Stimulated activated CD8-positive, alpha-beta memory T cell treated with anti-CD3 and anti-CD28 coated beads, Interleukin-12 subunit alpha, Interleukin-12 subunit beta, amount 100 ng/mL, for 1 hour (primary cell): ENCODE results near the gene ZFX.
"Not testable (repeated sequence)": the region's sequence is repeated elsewhere in the genome, so short reads cannot be mapped to it uniquely, and the experiment has no call there.

ENCODE experiments used
- DNase-seq: peaks from one replicate; pipeline ENCODE4 v3.0.0-alpha.2; 2020; ENCODE audit warnings: low read depth

ZFX gene

DNA sequence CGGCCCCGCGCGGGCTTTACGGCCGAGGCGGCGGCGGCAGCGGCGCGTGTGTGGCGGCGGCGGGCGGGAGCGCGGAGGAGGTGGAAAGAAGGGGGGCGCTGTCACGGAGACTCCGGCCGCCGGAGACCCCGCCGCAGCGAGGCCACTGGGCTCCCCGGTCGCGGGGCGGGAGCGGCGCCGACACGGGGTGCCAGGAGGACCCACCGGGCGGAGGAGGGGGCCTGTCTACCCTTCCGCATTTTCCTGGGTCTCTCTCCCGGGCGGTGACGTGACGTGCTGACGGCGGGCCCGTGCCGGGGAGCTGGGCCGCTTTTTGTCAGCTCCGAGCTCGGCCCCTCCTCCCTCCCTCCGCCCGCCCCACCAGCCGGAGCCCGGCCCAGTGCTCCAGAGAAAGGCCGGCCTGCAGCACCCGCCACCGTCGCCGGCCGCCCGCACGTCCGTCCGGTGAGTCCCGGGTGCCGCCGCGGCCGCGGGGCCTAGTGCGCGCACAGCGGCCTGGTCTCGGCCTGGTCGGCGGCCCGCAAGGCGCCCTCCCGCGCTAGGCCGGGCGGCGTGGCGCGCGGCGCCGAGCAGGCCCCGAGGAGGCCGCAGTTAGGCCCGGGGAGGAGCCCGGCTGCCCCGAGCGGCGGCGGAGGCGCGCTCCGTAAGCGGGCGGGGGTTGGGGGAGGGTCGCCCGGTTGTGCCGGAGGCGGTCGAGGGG, at the start of gene ZFX:
TSS of gene ZFX (plus strand) at position 379 of the 700 bp plus-strand sequence. CDS start 23,014 bp downstream, outside the sequence.
- peak; percentile 15 for DNase-seq

DNA sequence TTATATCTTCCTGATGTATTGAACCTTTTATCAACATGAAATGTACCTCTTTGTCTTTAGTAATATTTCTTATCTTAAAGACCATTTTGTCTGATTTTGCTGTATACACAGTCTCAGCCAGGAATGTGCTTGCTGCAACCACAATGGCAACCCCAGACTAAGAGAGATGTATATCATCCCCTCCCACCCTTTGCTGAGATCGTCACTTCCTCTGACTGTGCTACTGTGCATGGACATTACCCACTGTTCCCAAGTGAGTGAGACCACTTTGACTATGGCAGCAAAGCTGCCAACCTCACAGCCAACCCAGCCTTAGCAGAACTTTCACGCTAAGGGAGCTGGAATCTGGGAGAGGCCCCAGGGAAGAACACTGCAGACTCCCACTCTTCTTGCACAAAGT, 48.8 kb upstream of the ZFX start:
- no peak for DNase-seq

DNA sequence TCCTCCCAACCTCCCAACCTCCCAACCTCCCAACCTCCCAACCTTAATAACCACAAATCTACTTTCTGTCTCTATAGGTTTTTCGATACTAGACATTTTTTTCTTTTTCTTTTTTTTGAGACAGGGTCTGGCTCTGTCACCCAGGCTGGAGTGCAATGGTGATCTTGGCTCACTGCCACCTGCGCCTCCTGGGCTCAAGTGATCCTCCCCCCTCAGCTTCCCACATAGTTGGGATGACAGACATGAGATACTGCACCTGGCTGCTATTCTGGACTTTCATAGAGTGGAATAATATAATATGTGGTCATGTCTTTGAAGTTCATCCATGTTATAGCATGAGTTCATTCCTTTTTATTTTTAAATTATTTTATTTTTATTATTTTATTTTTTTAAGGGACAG, 39.5 kb upstream of the ZFX start:
- DNase-seq, result no peak

DNA sequence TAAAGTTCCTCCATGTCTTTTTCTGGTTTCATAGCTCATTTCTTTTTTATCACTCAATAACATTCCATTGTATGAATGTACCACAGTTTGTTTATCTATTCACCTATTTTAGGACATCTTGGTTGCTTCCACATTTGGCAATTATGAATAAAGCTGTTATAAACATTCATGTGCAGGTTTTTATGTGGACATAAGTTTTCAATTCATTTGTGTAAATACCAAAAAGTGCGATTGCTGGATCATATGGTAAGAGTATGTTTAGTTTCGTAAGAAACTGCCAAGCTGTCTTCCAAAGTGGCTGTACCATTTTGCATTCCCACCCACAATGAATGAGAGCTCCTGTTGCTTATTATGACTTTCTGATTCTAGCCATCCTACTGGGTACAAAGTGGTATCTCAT, 36.3 kb upstream of the ZFX start:
- no peak for DNase-seq

DNA sequence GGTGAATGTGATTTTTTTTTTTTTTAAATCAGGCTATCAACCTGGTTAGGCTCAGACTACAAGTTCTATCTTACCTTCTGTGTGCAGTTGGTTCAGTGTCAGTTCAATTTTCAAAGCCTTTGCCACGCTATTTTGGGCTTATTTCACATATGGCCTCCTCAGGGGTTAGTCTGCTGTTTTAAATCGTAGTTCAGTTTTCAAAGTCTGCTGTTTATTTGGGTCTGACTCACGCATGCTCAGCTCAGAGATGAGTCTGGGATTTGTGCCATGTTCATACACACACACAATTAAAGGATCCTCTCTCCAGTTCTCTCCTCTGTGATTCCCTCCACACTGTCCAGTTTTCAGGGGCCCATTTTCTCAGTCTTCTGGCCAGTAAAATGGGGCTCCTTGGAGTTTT, 32.3 kb upstream of the ZFX start:
- no peak for DNase-seq

DNA sequence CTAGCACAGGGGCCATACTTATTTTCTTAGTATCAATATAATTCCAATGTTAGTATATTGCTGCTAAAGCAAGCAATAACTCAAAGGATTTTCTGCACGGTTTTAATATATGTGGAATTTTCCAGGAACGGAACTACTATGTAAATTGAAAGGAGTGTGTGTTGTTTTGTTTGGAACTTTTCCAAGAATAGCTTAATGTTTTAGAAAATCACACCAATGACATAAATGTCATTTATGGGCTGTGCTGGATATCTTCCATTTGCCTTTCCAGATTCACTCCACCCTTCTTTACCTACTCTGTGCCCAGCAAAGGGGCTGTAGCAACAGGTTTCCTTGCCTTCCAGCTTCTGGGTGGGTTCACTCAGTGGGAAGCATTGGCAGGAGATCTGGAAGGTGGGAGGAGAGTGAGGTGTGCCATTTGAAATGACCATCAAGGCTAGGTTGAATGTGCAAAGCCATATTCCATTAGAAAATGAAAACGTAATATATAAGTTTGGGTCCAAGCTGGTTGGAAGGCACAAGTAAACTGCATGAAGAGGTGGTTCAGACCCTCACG, 25.2 kb upstream of the ZFX start:
- DNase-seq, result no peak

DNA sequence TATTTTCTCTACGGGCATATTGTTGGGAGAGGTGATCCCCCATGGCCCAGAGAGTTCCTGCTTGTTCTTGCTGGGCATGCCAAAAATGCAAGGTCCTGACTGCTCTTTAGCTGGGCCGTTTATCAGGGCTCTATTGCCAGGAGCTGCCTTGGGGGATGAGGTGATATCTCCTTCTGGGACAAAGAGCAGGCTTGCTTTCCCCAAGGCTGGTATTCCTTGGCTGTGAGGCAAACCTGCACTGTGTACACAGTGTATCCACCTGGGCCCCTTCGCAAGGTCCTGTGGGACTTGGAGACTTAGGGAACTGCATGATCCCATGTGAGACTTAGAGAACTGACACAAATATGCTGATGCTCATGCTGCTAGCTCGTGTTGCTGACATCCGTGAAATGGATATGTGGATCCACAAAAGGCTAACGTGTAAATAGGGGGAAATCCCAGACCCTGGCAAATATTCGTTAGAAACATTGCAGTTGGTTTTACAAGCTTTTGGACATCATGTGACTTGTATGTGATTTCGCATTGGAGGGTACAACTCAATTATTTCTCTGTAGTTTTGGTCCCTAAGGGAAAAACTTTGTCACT, 24.4 kb upstream of the ZFX start:
- no peak for DNase-seq

DNA sequence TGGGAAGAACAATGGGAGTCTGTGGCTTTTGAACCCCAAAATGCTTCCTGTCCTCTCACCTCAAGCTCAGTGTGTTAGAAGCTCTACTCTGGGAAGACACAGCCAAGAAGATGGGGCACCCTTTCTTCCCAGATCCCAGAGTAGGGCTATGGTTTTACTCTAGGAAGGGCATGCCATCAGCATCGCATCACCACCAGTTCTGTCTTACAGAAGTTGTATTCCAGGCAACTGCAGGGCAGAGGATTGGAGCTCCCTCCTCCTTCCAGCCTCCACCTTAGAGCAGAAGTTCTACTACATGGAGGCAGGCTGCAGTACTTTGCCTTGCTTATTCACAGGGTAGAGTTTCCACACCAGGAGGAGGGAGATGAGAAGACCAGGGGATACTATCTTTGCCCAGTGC, 18.1 kb upstream of the ZFX start:
- no peak for DNase-seq

DNA sequence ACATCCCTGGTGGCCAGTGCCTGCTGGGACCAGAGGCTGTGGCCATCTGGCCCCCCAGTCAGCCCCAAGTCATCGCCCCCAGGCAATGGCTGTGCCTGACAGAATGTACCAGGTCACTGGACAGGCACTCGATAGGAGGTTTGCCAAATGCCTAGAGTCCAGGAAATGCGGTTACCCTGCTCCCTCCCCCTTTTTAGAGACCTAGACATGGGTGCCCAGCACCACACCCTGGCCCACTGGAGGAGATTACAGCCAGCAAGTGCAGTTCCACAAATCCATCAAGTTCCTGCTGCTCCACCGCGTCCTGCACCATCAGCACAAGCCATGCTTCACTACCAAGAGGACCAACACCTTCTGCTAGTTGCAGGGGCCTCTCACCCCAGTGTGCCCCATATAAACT, 16.2 kb upstream of the ZFX start:
- DNase-seq, result no peak

DNA sequence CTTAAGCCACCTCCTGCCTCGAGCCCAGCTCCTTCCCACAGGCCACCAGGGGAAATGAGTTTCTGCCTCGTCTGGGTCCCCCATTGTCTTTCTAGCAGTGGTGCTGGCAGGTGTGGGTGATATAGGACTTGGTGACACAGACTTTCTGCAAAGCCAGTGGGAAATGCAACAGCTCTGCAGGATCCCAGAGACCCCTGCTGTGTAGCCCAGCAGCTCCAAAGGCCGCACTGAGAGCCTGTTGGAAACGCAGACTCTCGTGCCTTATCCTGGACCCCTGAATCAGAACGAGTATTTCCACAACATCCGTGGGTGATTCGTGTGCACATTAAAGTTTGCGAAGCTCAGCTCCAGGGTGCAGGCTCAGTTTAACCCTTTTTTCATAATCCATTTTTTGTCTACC, 13.8 kb upstream of the ZFX start:
- not testable (repeated sequence) for DNase-seq

DNA sequence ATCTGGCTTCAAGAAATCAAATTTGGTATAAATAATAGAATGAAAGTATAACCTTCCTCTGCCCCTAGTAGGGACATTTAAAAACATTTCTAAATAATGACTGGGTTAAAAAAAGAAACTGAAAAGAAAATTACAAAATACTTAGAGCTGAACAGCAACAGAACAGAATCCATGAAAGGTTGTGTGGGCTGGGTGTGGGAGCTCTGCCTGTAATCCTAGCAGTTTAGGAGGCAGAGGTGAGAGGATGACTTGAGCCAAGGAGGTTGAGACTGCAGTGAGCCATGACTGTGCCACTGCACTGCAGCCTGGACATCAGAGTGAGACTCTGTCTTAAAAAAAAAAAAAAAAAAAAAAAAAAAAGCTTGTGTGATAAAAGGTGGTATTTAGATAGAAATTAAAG, 12.3 kb upstream of the ZFX start:
- no peak for DNase-seq

DNA sequence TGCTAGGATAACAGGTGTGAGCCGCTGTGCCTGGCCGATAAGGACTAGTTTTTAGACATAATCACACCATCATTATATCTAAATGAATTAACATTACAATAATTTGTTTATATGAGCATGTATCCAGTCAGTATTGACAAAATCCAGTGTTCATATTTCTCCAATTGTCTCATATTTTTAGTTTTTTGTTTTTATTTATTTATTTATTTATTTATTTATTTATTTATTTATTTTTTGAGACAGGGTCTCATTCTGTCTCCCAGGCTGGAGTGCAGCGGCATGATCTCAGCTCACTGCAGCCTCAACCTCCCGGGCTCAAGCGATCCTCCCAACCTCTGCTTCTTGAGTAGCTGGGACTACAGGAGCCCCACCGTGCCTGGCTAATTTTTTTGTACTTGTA, 5.5 kb upstream of the ZFX start:
- DNase-seq, result not testable (repeated sequence)

DNA sequence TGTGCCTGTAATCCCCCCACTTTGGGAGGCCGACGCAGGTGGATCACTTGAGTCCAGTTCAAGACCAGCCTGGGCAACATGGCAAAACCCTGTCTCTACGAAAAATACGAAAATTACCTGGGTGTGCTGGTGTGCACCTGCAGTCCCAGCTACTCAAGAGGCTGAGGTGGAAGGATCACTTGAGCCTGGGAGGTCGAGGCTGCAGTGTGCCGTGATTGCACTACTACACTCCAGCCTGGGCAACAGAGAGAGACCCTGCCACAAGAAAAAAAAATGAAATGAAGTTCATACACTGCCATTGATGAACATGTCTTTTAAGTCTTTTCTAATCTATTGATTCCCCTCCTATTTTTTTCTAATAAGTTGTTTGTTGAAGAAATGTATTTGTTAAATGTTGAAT, 5.0 kb upstream of the ZFX start:
- no peak for DNase-seq

DNA sequence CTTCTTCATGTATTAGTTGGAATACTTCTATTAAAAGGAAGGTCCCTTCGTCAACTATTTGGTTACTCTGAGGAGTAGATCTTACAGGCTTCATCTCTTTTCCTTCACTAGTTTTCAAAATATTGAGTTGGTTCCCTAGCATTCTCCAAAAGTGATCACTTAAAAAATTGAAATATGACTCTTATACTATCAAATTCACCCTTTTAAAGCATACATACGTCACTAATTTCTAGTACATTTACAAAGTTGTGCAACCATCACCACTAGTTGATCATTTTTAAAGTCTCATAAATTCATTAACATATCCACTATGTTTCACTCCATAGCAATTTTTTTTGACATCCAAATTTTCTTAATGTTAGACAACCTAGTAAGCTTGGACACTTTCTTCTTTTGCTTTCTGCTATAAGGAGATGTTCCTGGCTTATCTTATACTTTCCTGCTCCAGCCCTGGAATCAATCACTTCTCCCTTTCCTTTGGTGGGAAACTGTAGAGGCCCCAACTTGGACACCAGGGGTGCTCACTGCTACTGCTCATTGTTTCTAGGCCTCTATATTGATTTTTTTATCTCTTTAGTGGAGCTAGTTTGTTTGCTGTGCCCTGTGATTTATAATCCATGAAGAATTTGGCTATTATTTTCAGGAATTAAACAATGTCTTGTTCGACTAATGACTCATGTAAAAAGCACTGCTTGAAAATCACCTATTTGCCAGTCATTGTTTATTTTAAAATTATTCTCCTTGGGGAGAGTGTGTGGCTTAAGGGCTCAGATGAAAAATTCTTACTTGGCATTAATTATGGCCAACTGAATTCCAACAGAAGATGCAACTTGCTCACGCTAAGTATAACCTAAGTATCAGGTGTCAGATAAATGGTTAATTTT, 4.0 kb upstream of the ZFX start:
- no peak for DNase-seq

DNA sequence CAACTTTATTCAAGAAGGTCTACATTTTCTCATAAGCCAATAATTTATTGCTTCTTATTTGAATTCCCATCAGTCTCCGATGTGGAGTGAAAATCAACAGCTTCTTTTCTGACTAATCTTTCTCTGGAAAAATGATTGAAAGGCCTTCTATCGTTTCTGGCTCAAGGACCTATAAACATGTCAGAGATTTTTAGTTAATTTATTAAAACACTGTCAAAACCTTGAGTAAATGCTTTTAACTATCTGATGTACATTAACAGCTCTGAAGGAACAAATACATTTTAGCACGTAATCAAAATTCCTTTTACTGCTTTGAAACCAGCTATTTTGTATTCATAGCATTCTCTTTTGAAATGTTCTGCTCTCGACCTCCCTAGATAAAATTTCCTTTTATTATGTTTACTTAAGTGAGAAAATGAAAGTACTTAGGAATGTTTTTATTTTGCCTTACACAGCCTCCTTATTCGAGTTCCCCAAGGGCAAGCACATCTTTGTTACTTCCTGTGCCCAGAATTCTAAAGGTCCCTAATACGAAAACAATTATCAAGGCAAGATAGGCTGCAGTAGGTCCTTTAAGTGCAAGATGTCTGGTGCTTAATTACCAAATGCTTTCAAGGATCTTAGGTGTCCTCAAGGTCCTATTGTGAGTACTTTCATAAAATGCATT, 3.1 kb upstream of the ZFX start:
- no peak for DNase-seq

DNA sequence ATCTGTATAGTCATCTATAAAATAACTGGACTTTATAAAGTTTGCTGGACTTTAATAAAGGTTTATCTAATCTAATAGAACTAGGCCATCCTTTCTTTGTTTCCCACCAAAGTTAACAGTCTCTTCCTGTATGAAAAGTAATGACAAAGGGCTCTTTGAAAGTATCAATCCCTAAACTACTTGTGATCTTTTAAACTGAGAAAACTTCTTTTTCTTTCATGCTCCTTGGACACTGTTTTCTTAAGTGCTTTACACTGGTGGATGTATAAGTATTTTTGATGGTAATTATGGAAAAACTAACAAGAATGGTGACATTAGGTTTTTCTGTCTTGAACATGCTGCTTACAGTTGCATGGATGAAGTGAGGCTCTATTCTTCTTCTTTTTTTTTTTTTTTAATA, 2.4 kb upstream of the ZFX start:
- DNase-seq, result no peak

DNA sequence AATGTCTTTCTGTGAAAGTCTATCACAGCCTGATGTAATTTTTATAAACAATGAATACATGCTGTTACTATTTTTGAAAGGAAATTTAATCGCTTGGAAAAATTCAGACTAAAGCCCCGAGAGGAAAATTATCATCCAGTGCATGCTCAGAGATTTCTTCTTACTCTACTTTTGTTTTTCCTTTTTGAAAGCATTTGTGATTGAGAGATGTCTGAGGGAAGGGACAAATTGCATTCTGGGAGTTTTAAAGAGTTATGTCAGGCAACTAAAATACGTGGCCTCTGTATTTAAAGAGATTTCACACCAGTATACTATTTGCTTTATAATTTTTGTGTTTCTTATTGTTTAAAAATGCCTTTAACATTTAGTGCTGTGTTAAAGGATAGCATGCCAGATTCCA, 1.4 kb upstream of the ZFX start:
- no peak for DNase-seq

DNA sequence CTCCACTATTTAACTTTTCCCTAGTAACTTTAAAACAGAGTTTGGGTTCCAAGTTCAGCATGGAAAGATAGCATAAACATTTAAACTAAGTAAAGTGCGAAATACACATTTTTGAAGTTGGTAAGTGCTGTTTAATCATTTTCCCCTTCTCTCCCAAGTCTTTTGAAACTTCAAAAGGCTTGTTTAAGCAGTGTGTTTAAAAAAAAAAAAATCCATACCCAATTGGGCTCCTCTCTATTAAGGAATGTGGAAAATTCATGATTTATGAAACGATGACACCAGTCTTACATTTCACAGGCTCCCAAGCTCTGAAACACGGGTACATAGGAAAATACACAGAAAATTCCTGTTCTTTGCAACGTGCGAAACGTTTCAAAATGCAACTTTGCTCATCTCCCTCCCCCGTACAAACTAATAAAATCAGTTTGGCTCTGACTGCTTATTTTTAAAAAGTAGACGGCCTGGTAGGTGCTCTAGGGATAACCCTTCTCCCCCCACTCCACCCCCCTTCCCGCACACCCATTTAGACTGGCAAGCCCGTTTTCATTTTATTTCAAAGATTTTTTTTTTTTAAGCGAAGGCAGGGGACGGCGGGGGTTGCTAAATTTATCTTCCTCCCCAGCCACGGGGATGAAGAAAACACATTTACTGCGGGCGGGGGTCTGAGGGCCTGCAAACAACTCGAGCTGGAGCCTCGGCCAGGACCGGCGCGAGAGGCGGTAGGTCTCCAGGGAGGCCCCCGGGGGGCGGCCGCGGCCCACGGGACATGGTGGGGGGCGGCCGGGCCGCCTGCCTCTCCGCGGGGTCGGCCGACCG, 786 bp upstream of the ZFX start:
- no peak for DNase-seq

DNA sequence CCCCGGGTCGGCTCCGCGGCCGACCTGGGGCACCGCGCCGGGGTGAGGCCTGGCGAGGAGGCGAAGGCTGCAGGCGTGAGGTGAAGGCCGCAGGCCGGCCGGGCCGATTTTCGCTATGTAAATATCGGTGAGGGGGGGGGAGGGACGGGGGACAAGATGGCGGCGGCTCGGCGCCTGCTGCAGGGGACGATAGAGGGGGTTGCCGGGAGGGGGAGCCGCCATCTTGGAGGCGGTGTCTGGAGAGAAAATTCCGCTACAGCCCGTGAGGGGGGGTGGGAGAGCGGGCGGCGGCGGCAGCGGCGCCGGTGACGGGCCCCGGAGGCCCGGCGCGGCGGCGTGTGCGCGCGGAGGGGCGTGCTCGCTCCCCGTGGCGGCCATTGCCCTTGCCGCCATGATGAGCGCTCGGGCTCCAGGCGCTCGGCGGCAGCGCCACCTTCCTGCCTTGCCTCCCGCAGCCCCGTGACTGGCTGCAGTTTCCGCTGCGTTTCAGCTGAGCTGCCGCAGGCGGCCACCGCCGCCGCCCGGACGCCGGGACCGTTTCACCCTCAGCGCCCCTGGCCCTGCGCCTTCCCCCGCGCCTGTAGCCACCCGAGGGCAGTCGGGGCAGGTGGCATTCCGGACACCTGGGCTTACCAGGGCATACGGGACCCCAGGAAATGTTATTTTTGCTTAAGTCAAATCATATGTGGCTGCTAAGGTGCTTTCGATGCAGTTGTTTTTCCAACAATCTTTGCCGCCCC, 692 bp downstream of the ZFX start:
- peak; percentile 72 for DNase-seq

DNA sequence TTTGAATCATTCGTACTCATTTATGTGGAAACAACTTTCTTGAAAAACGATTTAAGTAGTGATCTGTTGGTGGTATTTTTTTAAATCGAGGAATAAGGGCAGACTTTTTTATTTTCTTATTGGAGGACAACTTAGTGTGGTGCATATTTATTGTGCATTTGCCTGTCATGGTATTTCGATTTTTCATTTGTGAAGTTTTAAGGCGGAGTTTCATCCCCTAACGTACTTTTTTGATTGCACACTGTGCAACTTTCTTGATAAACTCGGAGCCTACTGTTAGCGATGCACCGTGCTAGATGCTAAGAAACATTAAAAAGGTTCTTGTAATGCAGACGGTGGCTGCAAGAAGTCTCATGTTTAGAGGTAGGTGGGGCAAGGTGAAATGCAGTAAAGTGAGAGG, 1.4 kb downstream of the ZFX start:
- no peak for DNase-seq

DNA sequence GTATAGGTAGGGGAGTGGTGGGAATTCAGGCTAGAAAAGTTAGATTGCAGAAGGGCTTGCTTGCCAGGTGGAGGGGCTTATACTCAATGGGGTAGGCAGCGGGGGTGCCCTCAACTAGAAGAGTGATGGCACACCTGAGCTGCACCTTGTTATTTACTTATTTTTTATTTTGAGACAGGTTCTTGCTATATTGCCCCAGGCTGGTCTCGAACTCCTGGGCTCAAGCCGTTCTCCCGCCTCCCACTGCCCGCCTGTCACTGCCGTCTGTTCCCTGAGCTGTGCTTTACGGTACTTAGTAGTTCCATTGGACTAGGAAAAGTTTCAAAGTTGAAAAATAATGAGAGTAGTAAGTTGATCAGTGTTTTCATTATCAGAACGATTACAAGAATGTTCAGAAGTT, 2.0 kb downstream of the ZFX start:
- no peak for DNase-seq
